Measurements from ENCODE around the gene ERICH2. TPM values are rescaled to one million over a fixed set of nuclear protein-coding genes. Genes with fewer than 3 reads are reported as not detected.
A peak's percentile ranks its signal among the peaks of the same experiment; 100 is the strongest.

ERICH2 gene
- total RNA-seq (1 to 10 TPM in 2 of 9 donors, under 1 TPM in 3, not detected in 4; 0.85 to 3.4 (median 0.98) TPM), polyA plus RNA-seq (1 to 10 TPM in 1 of 2 donors, under 1 TPM in 1; 0.22 to 1.9 TPM)
- long read RNA-seq, donor 1, partial matches to known transcripts = 1 of 2 reads
- long read RNA-seq, donor 1, other reads (novel, unspliced or antisense) = 1 of 2 reads
- long read RNA-seq, donor 2 = 0 reads
- long read RNA-seq, donor 3 = 0 reads

GRCh38 chr2:170770008-170770605, at the start of gene ERICH2:
TSS of gene ERICH2 (plus strand) at chr2:170770378. CDS start at chr2:170770682, 304 bp downstream.
- Histone ChIP-seq H3K4me3 (peak within 1 kb of the TSS; percentile 43 to 91 (median 66)), H3K27me3 (peaks cover 0 to 18% (median 0%) of the 10 kb centered on the region in 9 donors), H3K4me1 (peaks cover 0 to 15% (median 10%) of the 10 kb centered on the region in 12 donors), H3K9me3 (no peaks in the 10 kb centered on the region), H3K27ac (peak within 1 kb of the TSS in 8 of 12 donors; percentile 16 to 77 (median 60)), H3K36me3 (no peaks in the 10 kb centered on the region)
- ATAC-seq (peak; percentile 69 to 88 (median 77)), DNase-seq (peak in 4 of 5 donors; percentile 25 to 65 (median 40))
- no peak for TF ChIP-seq POLR2A (IDR thresholded peaks at IDR 0.05)
- peak in 4 of 12 donors; percentile 17 to 30 (median 24) for TF ChIP-seq CTCF (IDR thresholded peaks at IDR 0.05)
- 4 to 8% (median 6%) methylated on average over 12 to 13 of the region's 13 CpGs for WGBS, 4 donors
- intact Hi-C loops (cut with DNase I) = no loop called here

GRCh38 chr2:170721678-170722077, 48.5 kb upstream of the ERICH2 start:
- Histone ChIP-seq H3K27ac (no peak overlapping the region), H3K4me3 (no peak overlapping the region), H3K9me3 (no peaks in the 10 kb centered on the region), H3K36me3 (no peaks in the 10 kb centered on the region), H3K27me3 (peaks cover 14 to 74% (median 40%) of the 10 kb centered on the region in 9 donors), H3K4me1 (peaks cover 0 to 11% (median 6%) of the 10 kb centered on the region in 12 donors)
- intact Hi-C loops (cut with DNase I) = no loop called here
- ATAC-seq (no peak), DNase-seq (no peak)
- 89 to 95% (median 91%) methylated on average over 3 of the region's 3 CpGs for WGBS, 4 donors
- TF ChIP-seq CTCF (IDR thresholded peaks at IDR 0.05) (no peak), POLR2A (IDR thresholded peaks at IDR 0.05) (no peak)

GRCh38 chr2:170722301-170722700, 47.9 kb upstream of the ERICH2 start:
- no peak overlapping the region for H3K4me3 ChIP-seq
- intact Hi-C loops (cut with DNase I) = no loop called here
- no peaks in the 10 kb centered on the region for H3K36me3 ChIP-seq
- DNase-seq = no peak
- no peaks in the 10 kb centered on the region for H3K9me3 ChIP-seq
- ATAC-seq = no peak
- peaks cover 0 to 7% (median 2%) of the 10 kb centered on the region in 12 donors for H3K4me1 ChIP-seq
- H3K27me3 ChIP-seq = peaks cover 7 to 68% (median 33%) of the 10 kb centered on the region in 9 donors
- H3K27ac ChIP-seq = no peak overlapping the region
- no peak for TF ChIP-seq POLR2A (IDR thresholded peaks at IDR 0.05)
- no peak for TF ChIP-seq CTCF (IDR thresholded peaks at IDR 0.05)

GRCh38 chr2:170723446-170723958, 46.7 kb upstream of the ERICH2 start:
- 37 to 59% (median 51%) methylated on average over 2 of the region's 2 CpGs for WGBS, 4 donors
- no peak for ATAC-seq

More at GRCh38 chr2:170723446-170723958, 46.7 kb upstream of the ERICH2 start:
- H3K27ac ChIP-seq = no peak overlapping the region
- no peak for DNase-seq
- peaks cover under 1 to 56% (median 21%) of the 10 kb centered on the region in 9 donors for H3K27me3 ChIP-seq
- intact Hi-C loops (cut with DNase I) = no loop called here
- H3K36me3 ChIP-seq = no peaks in the 10 kb centered on the region
- no peak overlapping the region for H3K4me3 ChIP-seq
- H3K9me3 ChIP-seq = no peaks in the 10 kb centered on the region
- TF ChIP-seq CTCF (IDR thresholded peaks at IDR 0.05) (no peak), POLR2A (IDR thresholded peaks at IDR 0.05) (no peak)
- H3K4me1 ChIP-seq = no peaks in the 10 kb centered on the region

All from heart left ventricle (tissue), 16 donors.